ENCODE measurements around the gene CEP170B. TPM values are rescaled to one million over a fixed set of nuclear protein-coding genes. Genes with fewer than 3 reads are reported as not detected.

Gene CEP170B
- total and polyA plus RNA-seq, 7 donors: 2.0 to 15.7 (median 6.3) TPM

DNA sequence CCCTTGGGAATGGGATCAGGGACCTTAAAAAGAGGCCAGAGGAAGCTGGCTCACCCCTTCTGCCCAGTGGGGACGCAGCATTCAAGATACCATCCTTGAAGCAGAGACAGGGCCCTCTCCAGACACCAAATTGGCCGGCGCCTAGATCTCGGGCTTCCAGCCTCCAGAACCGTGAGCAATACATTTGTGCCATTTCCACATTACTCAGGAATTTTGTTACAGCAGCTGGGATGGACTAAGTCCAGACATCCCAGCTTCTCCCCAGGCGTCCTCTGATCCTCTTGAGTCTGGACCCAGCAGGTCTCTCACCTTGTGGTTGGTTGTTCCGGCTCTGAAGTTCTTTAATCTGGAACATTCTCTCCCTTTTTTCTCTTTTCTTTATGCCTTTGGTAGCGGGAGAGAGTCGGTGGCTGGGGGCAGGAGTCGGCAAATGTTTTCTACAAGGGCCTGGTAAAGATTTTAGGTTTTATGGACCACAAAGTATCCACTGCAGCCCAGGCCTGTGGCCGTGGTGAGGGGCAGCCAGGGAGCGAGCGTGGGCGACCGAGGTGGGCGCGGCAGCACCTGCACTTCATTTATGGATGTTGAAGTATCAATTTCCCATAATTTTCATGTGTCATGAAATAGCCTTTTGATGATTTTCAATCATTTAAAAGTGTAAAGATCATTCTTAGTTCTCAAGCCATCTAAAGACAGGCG, 4.8 kb downstream of the CEP170B start:
- DNase-seq (no peak), ATAC-seq (no peak)
- Histone ChIP-seq H3K27ac (no peak overlapping the region), H3K27me3 (ENCODE audit: insufficient read depth in 3 of 3, low read length in 2 of 3) (peaks cover 0 to 2% (median 1%) of the 10 kb centered on the region in 3 donors), H3K4me3 (no peak overlapping the region), H3K36me3 (ENCODE audit: insufficient read depth in 1 of 2, low read depth in 1 of 2) (peaks cover 0 to 11% of the 10 kb centered on the region in 2 donors), H3K4me1 (peaks cover 17% of the 10 kb centered on the region), H3K9me3 (no peaks in the 10 kb centered on the region)
- intact Hi-C loops (cut with DNase I): no loop called here
- TF ChIP-seq, protein P1, sequence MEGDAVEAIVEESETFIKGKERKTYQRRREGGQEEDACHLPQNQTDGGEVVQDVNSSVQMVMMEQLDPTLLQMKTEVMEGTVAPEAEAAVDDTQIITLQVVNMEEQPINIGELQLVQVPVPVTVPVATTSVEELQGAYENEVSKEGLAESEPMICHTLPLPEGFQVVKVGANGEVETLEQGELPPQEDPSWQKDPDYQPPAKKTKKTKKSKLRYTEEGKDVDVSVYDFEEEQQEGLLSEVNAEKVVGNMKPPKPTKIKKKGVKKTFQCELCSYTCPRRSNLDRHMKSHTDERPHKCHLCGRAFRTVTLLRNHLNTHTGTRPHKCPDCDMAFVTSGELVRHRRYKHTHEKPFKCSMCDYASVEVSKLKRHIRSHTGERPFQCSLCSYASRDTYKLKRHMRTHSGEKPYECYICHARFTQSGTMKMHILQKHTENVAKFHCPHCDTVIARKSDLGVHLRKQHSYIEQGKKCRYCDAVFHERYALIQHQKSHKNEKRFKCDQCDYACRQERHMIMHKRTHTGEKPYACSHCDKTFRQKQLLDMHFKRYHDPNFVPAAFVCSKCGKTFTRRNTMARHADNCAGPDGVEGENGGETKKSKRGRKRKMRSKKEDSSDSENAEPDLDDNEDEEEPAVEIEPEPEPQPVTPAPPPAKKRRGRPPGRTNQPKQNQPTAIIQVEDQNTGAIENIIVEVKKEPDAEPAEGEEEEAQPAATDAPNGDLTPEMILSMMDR (IDR thresholded peaks at IDR 0.05): no peak
- WGBS, 3 donors: 90 to 92% (median 90%) methylated on average over 18 of the region's 18 CpGs

DNA sequence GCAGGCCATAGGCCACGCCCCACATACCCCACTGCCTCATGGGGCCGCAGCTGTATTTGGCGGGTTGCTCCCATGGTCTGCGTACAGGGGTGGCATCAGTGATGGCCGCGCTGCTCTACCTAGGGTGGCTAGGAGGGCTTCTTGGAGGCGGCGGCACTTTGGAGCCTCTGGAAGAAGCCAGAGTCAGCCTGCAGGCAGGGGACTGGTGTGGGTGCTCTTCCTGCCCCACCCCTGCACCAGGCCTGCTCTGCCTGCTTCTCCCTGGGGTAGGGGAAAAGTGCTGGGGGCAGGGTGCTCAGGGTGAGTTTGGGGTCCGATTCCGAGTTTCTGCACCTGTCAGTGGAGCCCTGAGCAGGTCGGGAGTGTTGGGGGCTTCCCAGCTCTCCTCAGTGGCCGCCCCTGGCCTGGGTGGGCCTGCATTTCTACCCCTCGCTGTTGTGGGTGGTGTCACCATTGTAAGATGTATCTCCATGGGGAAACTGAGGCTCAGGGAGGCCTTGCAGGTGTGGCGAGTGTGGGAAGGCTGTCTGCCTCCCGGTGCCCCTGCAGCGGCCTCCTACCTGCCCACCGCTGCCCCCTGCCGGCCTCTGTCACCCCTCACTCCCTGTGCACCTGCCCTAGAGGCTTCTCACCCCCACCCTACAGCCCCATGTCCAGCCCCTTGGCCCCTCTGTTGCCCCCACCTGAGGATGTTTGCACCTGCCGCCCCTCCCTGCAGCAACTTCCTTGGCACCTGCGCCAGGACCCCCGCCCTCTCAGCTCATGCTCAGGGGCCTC, 5.5 kb downstream of the CEP170B start:
- WGBS, 3 donors: 79 to 86% (median 85%) methylated on average over 20 to 21 of the region's 21 CpGs

DNA sequence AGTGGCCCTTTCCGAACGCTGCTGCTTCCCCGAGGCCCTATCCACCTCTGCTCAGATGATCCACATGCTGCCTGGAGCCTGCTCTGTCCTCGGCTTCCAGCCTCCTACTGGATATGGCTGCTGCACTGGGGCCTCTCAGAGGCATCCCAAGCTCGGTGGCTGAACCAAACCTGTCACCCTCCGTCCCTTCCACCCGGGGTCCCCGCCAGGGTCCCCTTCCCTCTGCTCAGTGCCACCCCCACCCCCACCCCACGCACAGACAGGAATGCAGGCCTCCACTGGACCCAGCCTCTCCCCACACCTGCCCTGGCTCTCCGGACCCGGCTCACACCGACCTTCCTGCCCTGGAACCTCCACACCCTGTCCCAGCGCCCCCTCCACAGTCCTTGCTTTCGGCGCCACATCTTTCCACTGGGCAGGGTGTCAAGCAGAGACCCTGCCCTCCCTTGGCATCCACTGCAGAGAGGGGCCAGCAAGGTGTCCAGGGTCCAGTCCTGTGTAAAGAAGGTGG, 6.1 kb downstream of the CEP170B start:
- 83 to 93% (median 88%) methylated on average over 15 of the region's 15 CpGs for WGBS, 3 donors
- no peak overlapping the region for H3K27ac ChIP-seq
- no peaks in the 10 kb centered on the region for H3K9me3 ChIP-seq
- TF ChIP-seq, protein P1 (IDR thresholded peaks at IDR 0.05): no peak
- peaks cover 14% of the 10 kb centered on the region for H3K4me1 ChIP-seq
- H3K4me3 ChIP-seq: no peak overlapping the region
- peaks cover 0 to 11% of the 10 kb centered on the region in 2 donors for H3K36me3 ChIP-seq (ENCODE audit: insufficient read depth in 1 of 2, low read depth in 1 of 2)
- no peaks in the 10 kb centered on the region for H3K27me3 ChIP-seq (ENCODE audit: insufficient read depth in 3 of 3, low read length in 2 of 3)
- DNase-seq (peak in 1 of 2 donors; percentile 34), ATAC-seq (no peak)
- intact Hi-C loops (cut with DNase I): no loop called here

More for the DNA sequence above, 5.5 kb downstream of the CEP170B start:
- intact Hi-C loops (cut with DNase I): no loop called here
- peaks cover 0 to 11% of the 10 kb centered on the region in 2 donors for H3K36me3 ChIP-seq (ENCODE audit: insufficient read depth in 1 of 2, low read depth in 1 of 2)
- H3K9me3 ChIP-seq: no peaks in the 10 kb centered on the region
- no peak overlapping the region for H3K27ac ChIP-seq
- no peak overlapping the region for H3K4me3 ChIP-seq
- H3K4me1 ChIP-seq: peaks cover 17% of the 10 kb centered on the region
- TF ChIP-seq, protein P1 (IDR thresholded peaks at IDR 0.05): peak; percentile 24
- no peak for ATAC-seq
- peaks cover 0 to 2% (median 0%) of the 10 kb centered on the region in 3 donors for H3K27me3 ChIP-seq (ENCODE audit: insufficient read depth in 3 of 3, low read length in 2 of 3)
- DNase-seq: peak; percentile 26 to 62

DNA sequence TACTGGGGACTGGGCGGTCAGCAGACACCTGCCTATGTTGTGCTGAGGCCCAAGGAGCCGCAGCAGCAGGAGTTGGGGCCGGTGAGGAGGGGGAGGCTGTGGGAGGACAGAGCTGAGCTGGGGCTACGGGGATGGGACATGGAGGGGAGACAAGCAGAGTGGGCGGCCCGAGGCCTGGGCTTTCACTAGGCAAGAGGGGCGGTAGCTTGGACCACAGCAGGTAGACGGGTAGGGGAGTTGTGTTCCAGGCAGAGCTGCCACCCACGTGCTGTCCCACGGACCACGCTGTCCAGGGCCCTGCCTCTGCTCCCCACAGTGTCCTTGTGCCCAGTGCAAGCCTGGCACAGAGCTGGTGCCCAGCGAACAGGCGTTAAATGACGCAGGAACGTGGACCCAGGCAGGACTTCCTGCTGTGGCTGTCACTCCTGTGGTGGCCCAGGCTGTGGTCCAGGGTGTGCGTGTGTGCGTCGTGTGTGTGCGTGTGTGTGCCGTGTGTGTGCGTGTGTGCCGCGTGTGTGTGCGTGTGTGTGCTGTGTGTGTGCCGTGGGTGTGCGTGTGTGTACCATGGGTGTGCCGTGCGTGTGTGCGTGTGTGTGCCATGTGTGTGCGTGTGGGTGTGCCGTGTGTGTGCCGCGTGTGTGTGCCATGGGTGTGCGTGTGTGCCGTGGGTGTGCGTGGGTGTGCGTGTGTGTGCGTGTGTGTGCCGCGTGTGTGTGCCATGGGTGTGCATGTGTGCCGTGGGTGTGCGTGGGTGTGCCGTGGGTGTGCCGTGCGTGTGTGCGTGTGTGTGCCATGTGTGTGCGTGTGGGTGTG, 6.8 kb downstream of the CEP170B start:
- peaks cover 0 to 11% of the 10 kb centered on the region in 2 donors for H3K36me3 ChIP-seq (ENCODE audit: insufficient read depth in 1 of 2, low read depth in 1 of 2)
- no peak overlapping the region for H3K27ac ChIP-seq
- no peaks in the 10 kb centered on the region for H3K9me3 ChIP-seq
- peaks cover 7% of the 10 kb centered on the region for H3K4me1 ChIP-seq
- TF ChIP-seq, protein P1 (IDR thresholded peaks at IDR 0.05): no peak
- peak in 1 of 2 donors; percentile 22 for DNase-seq
- H3K27me3 ChIP-seq (ENCODE audit: insufficient read depth in 3 of 3, low read length in 2 of 3): no peaks in the 10 kb centered on the region
- H3K4me3 ChIP-seq: no peak overlapping the region
- WGBS, 3 donors: 66 to 80% (median 67%) methylated on average over 32 to 42 of the region's 47 CpGs
- ATAC-seq: no peak
- intact Hi-C loops (cut with DNase I): no loop called here

All from psoas muscle (tissue), 8 donors.